Ishikawa (cell line): Measurements from ENCODE around the gene CELF2.

Experiments
- CEBPB ChIP-seq: IDR thresholded peaks from 2 replicates; pipeline ENCODE4 v1.6.1; 2012
- CREB1 ChIP-seq: IDR thresholded peaks from 2 replicates; pipeline ENCODE4 v1.6.1; 2012; ENCODE audit warnings: low read depth
- EP300 ChIP-seq: IDR thresholded peaks from 2 replicates; pipeline ENCODE4 v1.6.1; 2012; ENCODE audit warnings: borderline replicate concordance
- FOXM1 ChIP-seq: IDR thresholded peaks from 2 replicates; pipeline ENCODE4 v1.6.1; 2012; ENCODE audit warnings: low read depth, borderline replicate concordance
- RAD21 ChIP-seq: IDR thresholded peaks from 2 replicates; pipeline ENCODE4 v1.6.1; 2012; ENCODE audit warnings: low read depth
- TAF1 ChIP-seq: IDR thresholded peaks from 2 replicates; pipeline ENCODE4 v1.6.1; 2012; ENCODE audit warnings: low read depth, mild to moderate bottlenecking
- YY1 ChIP-seq: IDR thresholded peaks from 2 replicates; pipeline ENCODE4 v1.6.1; 2012; ENCODE audit warnings: low read depth
- TF ChIP-seq, protein P1 (sequence below): IDR thresholded peaks from 2 replicates; pipeline ENCODE4 v1.6.1; 2012; ENCODE audit warnings: low read depth, mild to moderate bottlenecking

DNA sequence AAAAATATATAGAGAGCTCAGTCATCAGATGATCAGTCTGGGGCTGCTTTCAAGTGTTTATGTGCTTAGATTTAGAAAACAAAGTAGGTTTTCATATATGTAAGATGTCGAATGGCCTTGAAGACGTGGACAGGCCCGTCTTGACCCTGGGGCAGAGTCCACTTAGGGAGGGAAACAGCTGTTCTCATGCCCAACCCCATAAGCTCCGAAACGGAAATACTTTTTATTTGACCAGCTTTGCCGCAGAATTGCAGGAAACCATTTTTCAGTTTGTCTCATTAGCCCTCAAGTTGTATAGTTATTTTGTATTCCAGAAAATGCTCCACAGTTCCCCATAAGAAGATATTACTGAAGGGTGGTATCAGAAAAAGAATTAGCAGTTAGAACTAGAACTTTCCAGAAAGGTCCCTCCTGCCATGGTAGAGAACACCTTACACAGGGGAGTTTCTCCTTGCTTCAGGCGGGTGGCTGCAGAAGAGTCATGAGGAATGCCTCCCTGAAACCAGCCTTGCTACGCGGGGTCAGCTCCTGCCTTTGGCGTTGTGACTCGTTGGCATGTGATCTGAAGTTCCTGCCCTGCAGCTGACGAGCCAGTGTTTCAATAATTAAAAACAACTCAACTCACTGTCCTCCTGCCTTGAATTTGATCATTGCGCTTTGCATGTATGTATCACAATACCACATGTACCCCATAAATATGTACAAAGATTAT lies 192.7 kb downstream of the CELF2 start:
- no peak for TF ChIP-seq YY1
- no peak for TF ChIP-seq FOXM1
- no peak for TF ChIP-seq RAD21
- TF ChIP-seq TAF1 = no peak
- TF ChIP-seq EP300 = no peak
- TF ChIP-seq, protein P1, sequence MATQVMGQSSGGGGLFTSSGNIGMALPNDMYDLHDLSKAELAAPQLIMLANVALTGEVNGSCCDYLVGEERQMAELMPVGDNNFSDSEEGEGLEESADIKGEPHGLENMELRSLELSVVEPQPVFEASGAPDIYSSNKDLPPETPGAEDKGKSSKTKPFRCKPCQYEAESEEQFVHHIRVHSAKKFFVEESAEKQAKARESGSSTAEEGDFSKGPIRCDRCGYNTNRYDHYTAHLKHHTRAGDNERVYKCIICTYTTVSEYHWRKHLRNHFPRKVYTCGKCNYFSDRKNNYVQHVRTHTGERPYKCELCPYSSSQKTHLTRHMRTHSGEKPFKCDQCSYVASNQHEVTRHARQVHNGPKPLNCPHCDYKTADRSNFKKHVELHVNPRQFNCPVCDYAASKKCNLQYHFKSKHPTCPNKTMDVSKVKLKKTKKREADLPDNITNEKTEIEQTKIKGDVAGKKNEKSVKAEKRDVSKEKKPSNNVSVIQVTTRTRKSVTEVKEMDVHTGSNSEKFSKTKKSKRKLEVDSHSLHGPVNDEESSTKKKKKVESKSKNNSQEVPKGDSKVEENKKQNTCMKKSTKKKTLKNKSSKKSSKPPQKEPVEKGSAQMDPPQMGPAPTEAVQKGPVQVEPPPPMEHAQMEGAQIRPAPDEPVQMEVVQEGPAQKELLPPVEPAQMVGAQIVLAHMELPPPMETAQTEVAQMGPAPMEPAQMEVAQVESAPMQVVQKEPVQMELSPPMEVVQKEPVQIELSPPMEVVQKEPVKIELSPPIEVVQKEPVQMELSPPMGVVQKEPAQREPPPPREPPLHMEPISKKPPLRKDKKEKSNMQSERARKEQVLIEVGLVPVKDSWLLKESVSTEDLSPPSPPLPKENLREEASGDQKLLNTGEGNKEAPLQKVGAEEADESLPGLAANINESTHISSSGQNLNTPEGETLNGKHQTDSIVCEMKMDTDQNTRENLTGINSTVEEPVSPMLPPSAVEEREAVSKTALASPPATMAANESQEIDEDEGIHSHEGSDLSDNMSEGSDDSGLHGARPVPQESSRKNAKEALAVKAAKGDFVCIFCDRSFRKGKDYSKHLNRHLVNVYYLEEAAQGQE = no peak
- no peak for TF ChIP-seq CEBPB
- no peak for TF ChIP-seq CREB1
